ENCODE results near the gene RANBP17.
A peak's percentile ranks its signal among the peaks of the same experiment; 100 is the strongest.

The RANBP17 gene

GRCh38 chr5:171102877-171103610 is 241.2 kb downstream of the RANBP17 start:
- DNase-seq: no peak

DNA sequence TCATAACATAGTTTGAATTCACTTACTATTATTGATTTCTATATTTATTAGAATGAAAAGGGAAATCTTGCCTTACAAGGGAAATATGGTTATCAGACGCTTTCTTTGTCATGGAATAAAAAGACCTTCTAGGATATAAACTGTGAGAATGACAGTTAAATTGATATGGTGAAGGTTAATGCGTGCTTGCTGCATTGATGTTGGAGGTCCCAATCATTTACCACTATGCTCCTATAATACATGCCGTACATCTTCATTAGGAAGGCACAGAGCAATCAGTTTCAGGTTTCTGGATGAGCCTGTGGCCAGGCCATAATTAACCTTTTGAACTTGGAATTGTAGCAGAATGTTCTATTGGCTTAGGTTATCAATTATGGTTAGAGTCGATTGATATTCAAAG is 245.9 kb downstream of the RANBP17 start:
- no peak for DNase-seq

DNA sequence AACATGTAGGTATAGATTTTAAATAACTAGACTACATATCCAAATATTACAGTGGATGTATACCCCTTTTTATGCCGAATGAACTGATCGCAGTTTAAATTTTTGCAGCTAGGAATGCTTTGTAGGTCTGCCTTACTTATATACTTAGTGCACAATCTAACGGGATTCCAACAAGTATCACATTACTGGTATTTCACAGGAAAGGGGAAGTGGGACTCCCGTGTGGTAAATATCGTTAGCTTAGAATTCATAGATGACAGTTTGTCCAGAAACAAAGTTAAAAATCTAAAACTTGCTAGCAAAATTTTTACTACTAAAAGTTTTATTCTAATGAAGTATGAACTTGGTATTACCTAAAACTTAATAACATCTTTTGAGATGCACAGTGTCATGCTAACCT is 253.7 kb downstream of the RANBP17 start:
- DNase-seq: no peak

GRCh38 chr5:171116719-171117118 is 254.9 kb downstream of the RANBP17 start:
- DNase-seq: no peak

GRCh38 chr5:171120986-171121622 is 259.3 kb downstream of the RANBP17 start:
- no peak for DNase-seq

GRCh38 chr5:171121638-171122037 is 259.8 kb downstream of the RANBP17 start:
- DNase-seq: no peak

GRCh38 chr5:171122372-171122771 is 260.6 kb downstream of the RANBP17 start:
- peak in 1 of 2 experiments; percentile 3 for DNase-seq

GRCh38 chr5:171123417-171123816 is 261.6 kb downstream of the RANBP17 start:
- no peak for DNase-seq

GRCh38 chr5:171127314-171127713 is 265.5 kb downstream of the RANBP17 start:
- DNase-seq: no peak

DNA sequence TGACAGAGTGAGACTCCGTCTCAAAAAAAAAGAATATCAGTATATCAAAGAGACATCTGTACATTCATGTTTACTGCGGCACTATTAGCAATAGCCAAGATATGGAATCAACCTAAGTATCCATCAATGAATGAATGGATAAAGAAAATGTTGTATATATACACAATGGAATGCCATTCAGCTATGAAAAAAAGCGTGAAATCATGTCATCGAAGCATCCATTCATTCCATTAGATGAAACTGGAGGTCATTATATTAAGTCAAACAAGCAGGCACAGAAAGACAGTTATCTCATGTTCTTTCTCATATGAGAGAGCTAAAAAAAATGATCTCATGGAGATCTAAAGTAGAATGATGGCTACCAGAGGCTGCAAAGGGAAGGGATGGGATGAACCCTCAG is 266.3 kb downstream of the RANBP17 start:
- no peak for DNase-seq

DNA sequence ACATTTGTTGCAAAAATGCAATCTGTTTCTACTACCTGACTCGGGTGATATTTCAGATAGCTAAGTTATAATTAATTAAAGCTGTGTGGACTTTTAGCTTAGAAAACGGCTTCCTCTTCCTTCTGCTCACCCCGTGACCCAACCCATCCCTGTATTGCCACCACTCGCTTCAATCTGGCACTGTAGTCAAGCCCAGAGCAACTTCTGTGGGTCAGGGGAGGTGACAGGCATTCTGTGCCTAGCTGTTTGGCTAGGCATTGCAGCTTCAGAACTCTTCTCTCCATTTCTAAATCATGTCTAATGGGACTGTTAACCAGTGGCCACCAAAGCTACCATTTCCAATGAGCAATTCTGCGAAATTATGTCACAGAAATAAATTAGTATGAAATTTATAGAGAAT is 267.5 kb downstream of the RANBP17 start:
- no peak for DNase-seq

DNA sequence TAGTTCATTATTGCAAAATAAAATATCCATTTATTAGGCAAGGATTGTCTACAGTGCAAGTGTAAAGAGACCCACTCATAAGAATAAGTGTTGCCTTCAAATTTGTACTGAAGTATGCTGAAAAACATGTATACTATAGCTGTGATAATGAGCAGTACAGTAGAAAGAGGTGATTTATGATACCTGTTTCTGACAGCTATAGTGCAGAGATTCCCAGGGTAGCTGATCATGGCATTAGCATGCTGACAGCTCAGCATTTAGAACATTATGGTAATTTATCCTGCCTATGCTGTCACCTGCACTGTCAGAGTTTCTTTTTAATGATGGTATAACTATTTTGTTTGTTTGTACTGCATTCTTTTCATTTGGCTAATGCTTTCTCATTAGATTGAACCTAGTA is 269.7 kb downstream of the RANBP17 start:
- no peak for DNase-seq

DNA sequence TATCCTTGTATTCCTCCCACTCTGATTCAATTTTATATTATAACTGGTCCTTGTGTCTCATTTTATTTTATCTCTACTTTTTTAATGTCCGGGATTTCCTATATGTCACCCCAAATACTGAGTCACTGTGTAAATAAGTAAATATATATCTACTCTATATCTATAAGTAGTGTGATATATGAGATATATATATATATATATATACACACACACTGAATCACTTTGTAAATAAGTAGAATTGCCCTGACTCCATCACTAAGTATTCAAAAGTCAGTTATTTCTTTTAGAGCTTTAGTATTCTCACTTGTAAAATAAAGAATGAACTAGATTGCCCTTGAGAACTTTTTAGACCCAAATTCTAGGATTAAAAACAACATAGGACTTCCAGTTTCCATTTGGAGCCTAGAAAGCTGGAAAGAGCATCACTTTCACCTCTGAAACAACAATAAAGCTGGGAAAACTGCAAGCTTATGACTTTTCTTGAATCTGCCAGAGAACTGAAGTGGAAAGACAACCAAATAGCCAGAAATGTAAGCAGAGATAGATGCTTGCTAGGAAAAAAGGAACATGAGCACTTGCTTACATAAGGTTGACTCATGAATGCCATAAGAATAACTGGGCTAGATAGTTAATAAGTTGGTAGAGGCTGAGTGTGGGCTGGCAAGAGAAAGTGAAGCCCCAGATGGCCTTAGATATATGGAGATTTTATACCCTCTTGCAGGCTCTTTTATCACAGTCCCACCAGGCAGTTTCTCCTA is 276.1 kb downstream of the RANBP17 start:
- DNase-seq: no peak

- DNase-seq: no peak
Measured at GRCh38 chr5:171139227-171139626, 277.4 kb downstream of the RANBP17 start.

DNA sequence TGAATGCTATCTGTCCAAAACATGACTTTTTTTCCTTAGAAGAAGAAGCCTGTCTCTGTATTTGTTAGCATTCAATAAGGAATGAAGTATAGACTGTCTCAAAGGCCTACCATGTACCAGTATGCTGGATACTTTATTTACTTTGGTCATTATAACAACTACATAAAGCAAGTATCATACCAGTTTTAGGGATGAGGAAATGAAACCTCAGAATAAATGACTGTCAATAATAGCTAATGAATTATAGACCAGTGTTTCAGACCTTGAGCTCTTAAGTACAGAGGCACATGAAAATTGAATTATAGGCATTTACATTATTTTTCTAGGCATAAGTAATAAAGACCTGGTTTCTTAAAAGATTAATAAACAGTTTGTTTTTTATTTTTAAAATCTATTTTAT is 280.8 kb downstream of the RANBP17 start:
- DNase-seq: no peak

GRCh38 chr5:171143171-171143570 is 281.4 kb downstream of the RANBP17 start:
- no peak for DNase-seq

- no peak for DNase-seq
Measured at GRCh38 chr5:171143926-171144325, 282.1 kb downstream of the RANBP17 start.

GRCh38 chr5:171149333-171149732 is 287.5 kb downstream of the RANBP17 start:
- no peak for DNase-seq

- DNase-seq: peak in 1 of 2 experiments; percentile 25
Measured at GRCh38 chr5:171149772-171150171, 288.0 kb downstream of the RANBP17 start.

GRCh38 chr5:171152382-171152781 is 290.6 kb downstream of the RANBP17 start:
- peak in 1 of 2 experiments; percentile 3 for DNase-seq

GRCh38 chr5:171155621-171156020 is 293.8 kb downstream of the RANBP17 start:
- DNase-seq: no peak

DNA sequence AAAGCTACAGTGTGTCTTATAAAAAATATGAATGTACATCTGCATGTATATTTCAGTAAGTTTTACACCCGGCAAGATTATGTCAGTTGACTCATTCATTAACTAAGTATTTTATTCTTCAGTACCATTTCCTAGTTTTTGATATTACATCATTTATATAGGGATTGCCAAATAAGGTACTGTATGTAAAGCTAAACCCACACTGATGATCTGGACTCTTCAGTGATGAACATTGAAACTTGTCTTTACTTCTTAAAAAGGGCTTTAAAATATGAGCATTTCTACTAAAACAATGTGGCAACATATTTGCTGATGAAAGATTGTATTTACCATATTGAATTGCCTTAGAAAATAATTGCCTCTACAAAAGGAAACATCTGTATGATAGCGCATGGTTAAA is 295.5 kb downstream of the RANBP17 start:
- no peak for DNase-seq

- DNase-seq: peak in 1 of 2 experiments; percentile 63
Measured at GRCh38 chr5:171157775-171158174, 296.0 kb downstream of the RANBP17 start.

DNA sequence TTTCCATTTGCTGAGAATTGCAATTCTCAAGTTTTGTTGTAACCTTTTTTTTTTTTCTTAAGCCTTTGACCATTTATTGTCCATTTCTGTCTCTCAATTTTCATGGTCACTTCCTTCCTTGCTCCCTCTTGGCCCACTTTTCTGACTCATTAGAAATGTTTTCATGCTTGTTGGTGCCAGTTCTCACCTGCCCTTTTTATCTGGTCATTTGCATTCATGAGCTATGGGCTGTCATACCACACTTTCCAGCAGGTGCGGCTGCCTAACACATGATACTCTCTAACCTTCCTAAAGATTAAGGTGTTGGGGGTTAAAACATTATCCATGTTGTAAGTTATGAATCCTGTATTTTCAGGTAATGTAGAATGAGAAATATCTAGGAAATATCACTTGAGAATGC is 296.8 kb downstream of the RANBP17 start:
- DNase-seq: no peak

Data from NCI-H446 (cell line).